Liver (tissue), 3 donors: ENCODE measurements around the gene ADK.
"Not testable (repeated sequence)": the region's sequence is repeated elsewhere in the genome, so short reads cannot be mapped to it uniquely, and the experiment has no call there.

Experiments used
- GABPA ChIP-seq, 2 donors: IDR thresholded peaks in 1 of 2; conservative IDR thresholded peaks in 1 of 2; 2 replicates each; pipeline ENCODE4 v1.6.1; 2016; ENCODE audit warnings: antibody characterized with exemption in 2 of 2, mild to moderate bottlenecking in 1 of 2, moderate library complexity in 1 of 2
- RAD21 ChIP-seq, 2 donors: IDR thresholded peaks; 2 replicates each; pipeline ENCODE4 v1.6.1; 2016; ENCODE audit warnings: antibody characterized with exemption in 2 of 2, mild to moderate bottlenecking in 2 of 2
- YY1 ChIP-seq: IDR thresholded peaks from 2 replicates; pipeline ENCODE4 v1.6.1; 2016; ENCODE audit warnings: antibody characterized with exemption, mild to moderate bottlenecking
- TF ChIP-seq, protein P1 (sequence below): fragments of 150-350 bp; IDR thresholded peaks from 2 replicates; pipeline ENCODE4 v1.5.1; 2017; ENCODE audit warnings: improper control_type of control experiment, low read depth, low read length; ENCODE audit not compliant: missing input control
- TF ChIP-seq, protein P2 (sequence below): IDR thresholded peaks from 2 replicates; pipeline ENCODE4 v1.6.1; 2016; ENCODE audit warnings: antibody characterized with exemption
- TF ChIP-seq, protein P3 (sequence below): IDR thresholded peaks from 2 replicates; pipeline ENCODE4 v1.6.1; 2016; ENCODE audit warnings: antibody characterized with exemption, mild to moderate bottlenecking
- donor health status: healthy.
- donor health status: healthy.

DNA sequence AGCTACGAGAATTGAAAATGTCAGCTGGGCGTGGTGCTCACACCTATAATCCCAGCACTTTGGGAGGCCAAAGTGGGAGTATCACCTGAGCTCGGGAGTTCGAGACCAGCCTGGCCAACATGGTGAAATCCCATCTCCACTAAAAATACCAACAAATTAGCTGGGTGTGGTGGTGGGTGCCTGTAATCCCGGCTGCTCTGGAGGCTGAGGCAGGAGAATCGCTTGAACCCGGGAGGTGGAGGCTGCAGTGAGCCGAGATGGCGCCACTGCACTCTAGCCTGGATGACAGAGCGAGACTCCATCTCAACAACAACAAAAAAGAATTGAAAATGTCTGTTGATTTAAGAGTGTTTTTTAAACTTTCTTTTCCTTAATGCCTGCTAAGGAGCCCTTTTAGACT, 4.0 kb upstream of the ADK start:
- TF ChIP-seq, protein P1, sequence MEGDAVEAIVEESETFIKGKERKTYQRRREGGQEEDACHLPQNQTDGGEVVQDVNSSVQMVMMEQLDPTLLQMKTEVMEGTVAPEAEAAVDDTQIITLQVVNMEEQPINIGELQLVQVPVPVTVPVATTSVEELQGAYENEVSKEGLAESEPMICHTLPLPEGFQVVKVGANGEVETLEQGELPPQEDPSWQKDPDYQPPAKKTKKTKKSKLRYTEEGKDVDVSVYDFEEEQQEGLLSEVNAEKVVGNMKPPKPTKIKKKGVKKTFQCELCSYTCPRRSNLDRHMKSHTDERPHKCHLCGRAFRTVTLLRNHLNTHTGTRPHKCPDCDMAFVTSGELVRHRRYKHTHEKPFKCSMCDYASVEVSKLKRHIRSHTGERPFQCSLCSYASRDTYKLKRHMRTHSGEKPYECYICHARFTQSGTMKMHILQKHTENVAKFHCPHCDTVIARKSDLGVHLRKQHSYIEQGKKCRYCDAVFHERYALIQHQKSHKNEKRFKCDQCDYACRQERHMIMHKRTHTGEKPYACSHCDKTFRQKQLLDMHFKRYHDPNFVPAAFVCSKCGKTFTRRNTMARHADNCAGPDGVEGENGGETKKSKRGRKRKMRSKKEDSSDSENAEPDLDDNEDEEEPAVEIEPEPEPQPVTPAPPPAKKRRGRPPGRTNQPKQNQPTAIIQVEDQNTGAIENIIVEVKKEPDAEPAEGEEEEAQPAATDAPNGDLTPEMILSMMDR: not testable (repeated sequence)
- TF ChIP-seq, protein P2, sequence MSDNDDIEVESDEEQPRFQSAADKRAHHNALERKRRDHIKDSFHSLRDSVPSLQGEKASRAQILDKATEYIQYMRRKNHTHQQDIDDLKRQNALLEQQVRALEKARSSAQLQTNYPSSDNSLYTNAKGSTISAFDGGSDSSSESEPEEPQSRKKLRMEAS: not testable (repeated sequence)
- TF ChIP-seq, protein P3, sequence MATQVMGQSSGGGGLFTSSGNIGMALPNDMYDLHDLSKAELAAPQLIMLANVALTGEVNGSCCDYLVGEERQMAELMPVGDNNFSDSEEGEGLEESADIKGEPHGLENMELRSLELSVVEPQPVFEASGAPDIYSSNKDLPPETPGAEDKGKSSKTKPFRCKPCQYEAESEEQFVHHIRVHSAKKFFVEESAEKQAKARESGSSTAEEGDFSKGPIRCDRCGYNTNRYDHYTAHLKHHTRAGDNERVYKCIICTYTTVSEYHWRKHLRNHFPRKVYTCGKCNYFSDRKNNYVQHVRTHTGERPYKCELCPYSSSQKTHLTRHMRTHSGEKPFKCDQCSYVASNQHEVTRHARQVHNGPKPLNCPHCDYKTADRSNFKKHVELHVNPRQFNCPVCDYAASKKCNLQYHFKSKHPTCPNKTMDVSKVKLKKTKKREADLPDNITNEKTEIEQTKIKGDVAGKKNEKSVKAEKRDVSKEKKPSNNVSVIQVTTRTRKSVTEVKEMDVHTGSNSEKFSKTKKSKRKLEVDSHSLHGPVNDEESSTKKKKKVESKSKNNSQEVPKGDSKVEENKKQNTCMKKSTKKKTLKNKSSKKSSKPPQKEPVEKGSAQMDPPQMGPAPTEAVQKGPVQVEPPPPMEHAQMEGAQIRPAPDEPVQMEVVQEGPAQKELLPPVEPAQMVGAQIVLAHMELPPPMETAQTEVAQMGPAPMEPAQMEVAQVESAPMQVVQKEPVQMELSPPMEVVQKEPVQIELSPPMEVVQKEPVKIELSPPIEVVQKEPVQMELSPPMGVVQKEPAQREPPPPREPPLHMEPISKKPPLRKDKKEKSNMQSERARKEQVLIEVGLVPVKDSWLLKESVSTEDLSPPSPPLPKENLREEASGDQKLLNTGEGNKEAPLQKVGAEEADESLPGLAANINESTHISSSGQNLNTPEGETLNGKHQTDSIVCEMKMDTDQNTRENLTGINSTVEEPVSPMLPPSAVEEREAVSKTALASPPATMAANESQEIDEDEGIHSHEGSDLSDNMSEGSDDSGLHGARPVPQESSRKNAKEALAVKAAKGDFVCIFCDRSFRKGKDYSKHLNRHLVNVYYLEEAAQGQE: not testable (repeated sequence)
- not testable (repeated sequence) for TF ChIP-seq YY1; GABPA (IDR thresholded peaks at IDR 0.05 in 1 of 2, conservative IDR thresholded peaks at IDR 0.05 in 1 of 2); RAD21 (IDR thresholded peaks at IDR 0.05)
